ENCODE results near the gene PLCG2. TPM values are rescaled to one million over a fixed set of nuclear protein-coding genes. Genes with fewer than 3 reads are reported as not detected.

Gene PLCG2
- total and polyA plus RNA-seq, 2 experiments from 2014 or later = 2.5 to 5.0 TPM

DNA sequence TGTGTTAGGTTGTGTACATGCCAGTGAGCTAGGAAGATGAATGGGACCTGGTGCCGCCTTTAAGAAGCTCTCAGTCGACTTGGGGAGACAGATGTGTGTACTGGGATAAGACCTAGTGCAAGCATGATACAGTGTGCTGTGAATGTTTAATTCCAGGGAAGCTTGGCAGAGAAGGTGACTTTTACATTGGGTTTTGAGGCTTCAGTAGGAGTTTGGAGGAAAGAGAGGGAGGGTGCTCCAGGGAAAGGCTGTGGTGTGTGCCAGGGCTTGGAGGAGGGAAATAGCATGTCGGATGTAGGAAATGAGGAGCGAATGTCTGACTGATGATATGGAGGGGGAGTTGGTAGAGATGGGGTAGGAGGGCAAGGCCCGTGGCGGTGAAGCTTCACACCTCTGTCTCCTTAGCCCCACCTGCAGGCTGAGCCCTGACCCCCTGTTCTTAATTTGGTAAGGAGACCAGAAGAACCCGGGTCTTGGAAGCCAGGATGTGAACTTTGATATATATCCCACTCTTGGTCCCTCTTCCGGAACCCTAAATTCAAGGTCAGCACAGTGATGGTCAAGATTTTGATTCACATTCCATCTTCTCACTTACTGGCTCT, 76.6 kb downstream of the PLCG2 start:
- Histone ChIP-seq H4K20me1 (ENCODE audit: insufficient read depth, poor library complexity, severe bottlenecking) (no peaks in the 10 kb centered on the region), H3K4me1 (ENCODE audit: insufficient read depth) (no peaks in the 10 kb centered on the region), H3K79me2 (no peaks in the 10 kb centered on the region), H2AFZ (no peak overlapping the region), H3K27ac (no peak overlapping the region), H3K4me2 (no peak overlapping the region), H3K36me3 (replicated peaks; ENCODE audit: insufficient read depth, low read depth) (no peaks in the 10 kb centered on the region), H3K4me3 (no peak overlapping the region), H3K27me3 (no peaks in the 10 kb centered on the region), H3K9me2 (replicated peaks; ENCODE audit: insufficient read depth) (no peaks in the 10 kb centered on the region), H3K9me3 (ENCODE audit: low read depth) (no peaks in the 10 kb centered on the region)
- no peak for DNase-seq (ENCODE audit: low spot score)
- TF ChIP-seq EZH2phosphoT487 (IDR thresholded peaks at IDR 0.05; ENCODE audit: low read depth, severe bottlenecking, unreplicated experiment) (no peak), EZH2 (IDR thresholded peaks at IDR 0.05; ENCODE audit: borderline replicate concordance) (no peak)
- TF ChIP-seq, protein P1, sequence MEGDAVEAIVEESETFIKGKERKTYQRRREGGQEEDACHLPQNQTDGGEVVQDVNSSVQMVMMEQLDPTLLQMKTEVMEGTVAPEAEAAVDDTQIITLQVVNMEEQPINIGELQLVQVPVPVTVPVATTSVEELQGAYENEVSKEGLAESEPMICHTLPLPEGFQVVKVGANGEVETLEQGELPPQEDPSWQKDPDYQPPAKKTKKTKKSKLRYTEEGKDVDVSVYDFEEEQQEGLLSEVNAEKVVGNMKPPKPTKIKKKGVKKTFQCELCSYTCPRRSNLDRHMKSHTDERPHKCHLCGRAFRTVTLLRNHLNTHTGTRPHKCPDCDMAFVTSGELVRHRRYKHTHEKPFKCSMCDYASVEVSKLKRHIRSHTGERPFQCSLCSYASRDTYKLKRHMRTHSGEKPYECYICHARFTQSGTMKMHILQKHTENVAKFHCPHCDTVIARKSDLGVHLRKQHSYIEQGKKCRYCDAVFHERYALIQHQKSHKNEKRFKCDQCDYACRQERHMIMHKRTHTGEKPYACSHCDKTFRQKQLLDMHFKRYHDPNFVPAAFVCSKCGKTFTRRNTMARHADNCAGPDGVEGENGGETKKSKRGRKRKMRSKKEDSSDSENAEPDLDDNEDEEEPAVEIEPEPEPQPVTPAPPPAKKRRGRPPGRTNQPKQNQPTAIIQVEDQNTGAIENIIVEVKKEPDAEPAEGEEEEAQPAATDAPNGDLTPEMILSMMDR (IDR thresholded peaks at IDR 0.05; ENCODE audit: poor library complexity) = no peak
- WGBS (ENCODE audit: low lambda C conversion rate, missing lambda C conversion rate) = 81% methylated on average over 8 of the region's 8 CpGs

DNA sequence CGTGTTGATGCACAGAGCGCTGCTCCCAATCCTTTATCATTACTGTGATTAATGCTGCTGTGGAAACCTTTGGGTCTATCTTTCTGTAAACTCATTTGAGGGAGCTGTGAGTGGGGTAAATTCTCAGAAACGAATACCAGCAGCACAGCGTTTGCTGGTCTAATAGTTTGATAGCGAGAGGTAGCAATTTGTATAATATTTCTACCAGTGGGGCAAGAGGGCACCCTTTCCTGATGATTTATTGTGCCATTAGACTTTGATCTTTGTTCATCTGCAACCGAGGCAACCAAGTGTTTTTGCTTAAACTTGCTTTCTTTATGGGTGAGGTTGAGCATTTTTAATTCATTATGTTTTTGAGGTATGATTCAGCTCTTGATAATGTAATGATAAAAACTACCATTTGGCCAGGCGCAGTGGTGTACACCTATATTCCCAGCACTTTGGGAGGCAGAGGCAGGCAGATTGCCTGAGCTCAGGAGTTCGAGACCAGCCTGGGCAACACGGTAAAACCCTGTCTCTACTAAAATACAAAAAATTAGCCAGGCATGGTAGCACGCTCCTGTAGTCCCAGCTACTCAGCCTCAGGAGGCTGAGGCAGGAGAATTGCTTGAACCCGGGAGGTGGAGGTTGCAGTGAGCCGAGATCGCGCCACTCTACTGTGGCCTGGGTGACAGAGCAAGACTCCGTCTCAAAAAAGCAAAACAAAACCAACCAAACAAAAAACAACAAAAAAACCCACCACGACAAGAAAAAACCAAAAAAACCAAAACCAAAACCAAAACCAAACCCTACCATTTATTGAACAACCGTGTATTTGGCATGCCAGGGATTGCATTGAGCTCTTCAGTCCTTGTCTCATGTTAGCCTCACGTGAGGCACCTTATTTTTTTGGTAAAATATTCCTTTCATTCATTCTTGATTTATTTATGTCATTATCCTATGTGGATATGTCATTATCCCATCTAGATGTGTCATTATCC, 81.5 kb downstream of the PLCG2 start:
- H2AFZ ChIP-seq = no peak overlapping the region
- H3K9me2 ChIP-seq (replicated peaks; ENCODE audit: insufficient read depth) = no peaks in the 10 kb centered on the region
- no peak overlapping the region for H3K27ac ChIP-seq
- no peak overlapping the region for H3K4me3 ChIP-seq
- DNase-seq (ENCODE audit: low spot score) = no peak
- no peak overlapping the region for H3K4me2 ChIP-seq
- no peaks in the 10 kb centered on the region for H4K20me1 ChIP-seq (ENCODE audit: insufficient read depth, poor library complexity, severe bottlenecking)
- H3K79me2 ChIP-seq = no peaks in the 10 kb centered on the region
- TF ChIP-seq EZH2 (IDR thresholded peaks at IDR 0.05; ENCODE audit: borderline replicate concordance) (no peak), EZH2phosphoT487 (IDR thresholded peaks at IDR 0.05; ENCODE audit: low read depth, severe bottlenecking, unreplicated experiment) (no peak)
- TF ChIP-seq, protein P1 (IDR thresholded peaks at IDR 0.05; ENCODE audit: poor library complexity) = no peak
- H3K36me3 ChIP-seq (replicated peaks; ENCODE audit: insufficient read depth, low read depth) = no peaks in the 10 kb centered on the region
- H3K27me3 ChIP-seq = peaks cover 10% of the 10 kb centered on the region
- no peaks in the 10 kb centered on the region for H3K4me1 ChIP-seq (ENCODE audit: insufficient read depth)
- WGBS (ENCODE audit: low lambda C conversion rate, missing lambda C conversion rate) = 88% methylated on average over 18 of the region's 18 CpGs
- no peaks in the 10 kb centered on the region for H3K9me3 ChIP-seq (ENCODE audit: low read depth)

DNA sequence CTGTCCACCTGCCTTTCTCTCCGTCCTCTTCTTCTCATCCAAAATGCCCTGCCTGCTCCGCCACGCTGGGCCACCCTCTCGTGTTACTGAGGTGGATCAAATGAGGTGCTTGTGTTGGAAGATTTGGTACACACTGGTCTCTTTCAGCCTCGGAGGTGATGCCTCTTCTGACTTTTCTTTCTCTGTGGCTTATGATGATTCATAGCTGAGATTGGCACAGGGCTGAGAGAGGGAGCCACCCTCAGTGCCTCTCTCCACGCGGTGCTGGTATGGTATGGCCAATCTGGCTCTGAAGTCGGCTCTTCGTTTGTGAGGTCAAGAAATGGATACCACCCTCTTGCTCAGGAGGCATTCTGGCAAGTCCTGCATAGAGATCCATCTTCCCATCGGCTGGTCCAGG, 82.4 kb downstream of the PLCG2 start:
- H3K4me3 ChIP-seq = no peak overlapping the region
- H3K9me2 ChIP-seq (replicated peaks; ENCODE audit: insufficient read depth) = no peaks in the 10 kb centered on the region
- H3K27ac ChIP-seq = no peak overlapping the region
- no peak overlapping the region for H3K4me2 ChIP-seq
- no peaks in the 10 kb centered on the region for H3K79me2 ChIP-seq
- TF ChIP-seq, protein P1 (IDR thresholded peaks at IDR 0.05; ENCODE audit: poor library complexity) = no peak
- TF ChIP-seq EZH2 (IDR thresholded peaks at IDR 0.05; ENCODE audit: borderline replicate concordance) (no peak), EZH2phosphoT487 (IDR thresholded peaks at IDR 0.05; ENCODE audit: low read depth, severe bottlenecking, unreplicated experiment) (no peak)
- H3K36me3 ChIP-seq (replicated peaks; ENCODE audit: insufficient read depth, low read depth) = no peaks in the 10 kb centered on the region
- no peaks in the 10 kb centered on the region for H4K20me1 ChIP-seq (ENCODE audit: insufficient read depth, poor library complexity, severe bottlenecking)
- H3K27me3 ChIP-seq = peaks cover 10% of the 10 kb centered on the region
- no peak for DNase-seq (ENCODE audit: low spot score)
- no peaks in the 10 kb centered on the region for H3K4me1 ChIP-seq (ENCODE audit: insufficient read depth)
- H2AFZ ChIP-seq = no peak overlapping the region
- 88% methylated on average over 10 of the region's 10 CpGs for WGBS (ENCODE audit: low lambda C conversion rate, missing lambda C conversion rate)
- H3K9me3 ChIP-seq (ENCODE audit: low read depth) = no peaks in the 10 kb centered on the region
